Calu3 (cell line): ENCODE results near the gene FAM180A. TPM values are rescaled to one million over a fixed set of nuclear protein-coding genes. Genes with fewer than 3 reads are reported as not detected.
"Not testable (repeated sequence)": the region's sequence is repeated elsewhere in the genome, so short reads cannot be mapped to it uniquely, and the experiment has no call there.

Experiments
- BruUV-seq: library from RNA; stranded (reverse); fragments of 400-500 nt; replicated peaks from 2 replicates; lab custom pipeline; 2021; lab: Mats Ljungman, UMichigan
- CTCF ChIA-PET: fragments of 300-600 bp; sonication (Branson Sonifier 250); formaldehyde crosslinking; loops from one replicate; lab custom pipeline; 2022; ENCODE audit warnings: antibody characterized with exemption; lab: Charles Lee
- DNase-seq: peaks from one replicate; pipeline ENCODE4 v3.0.0; 2022
- H3K27ac Mint-ChIP-seq: one replicate; pipeline ENCODE4 v1.8.0; 2022; ENCODE audit warnings: mixed read lengths; ENCODE audit not compliant: unreplicated experiment
- H3K27me3 Mint-ChIP-seq: one replicate; pipeline ENCODE4 v1.8.0; 2022; ENCODE audit warnings: mixed read lengths; ENCODE audit not compliant: unreplicated experiment
- H3K36me3 Mint-ChIP-seq: one replicate; pipeline ENCODE4 v1.8.0; 2022; ENCODE audit warnings: mild to moderate bottlenecking, moderate library complexity, mixed read lengths; ENCODE audit not compliant: insufficient read depth, unreplicated experiment
- H3K4me1 Mint-ChIP-seq: one replicate; pipeline ENCODE4 v1.8.0; 2022; ENCODE audit warnings: mild to moderate bottlenecking, low read depth, mixed read lengths; ENCODE audit not compliant: unreplicated experiment
- H3K4me3 Mint-ChIP-seq: one replicate; pipeline ENCODE4 v1.8.0; 2022; ENCODE audit warnings: mild to moderate bottlenecking, low read depth, moderate library complexity, mixed read lengths; ENCODE audit not compliant: unreplicated experiment
- H3K9me3 Mint-ChIP-seq: one replicate; pipeline ENCODE4 v1.8.0; 2022; ENCODE audit warnings: low read depth, mixed read lengths; ENCODE audit not compliant: unreplicated experiment
- intact Hi-C: fragments of 100-400 bp; cut with micrococcal nuclease; formaldehyde crosslinking; loops from one replicate; pipeline ENCODE4 v1.10.0; 2022; ENCODE audit not compliant: unreplicated experiment
- total RNA-seq: library from RNA; stranded (reverse); gene quantifications from 2 replicates; pipeline ENCODE4 v1.2.3, GENCODE V29; 2022
- TF ChIP-seq, protein P1 (sequence below): fragments of 200-600 bp; IDR thresholded peaks from one replicate; pipeline ENCODE4 v1.8.0; 2022; ENCODE audit warnings: antibody characterized with exemption; ENCODE audit not compliant: unreplicated experiment

The FAM180A gene
- total RNA-seq, 1 experiment from 2014 or later = not detected

DNA sequence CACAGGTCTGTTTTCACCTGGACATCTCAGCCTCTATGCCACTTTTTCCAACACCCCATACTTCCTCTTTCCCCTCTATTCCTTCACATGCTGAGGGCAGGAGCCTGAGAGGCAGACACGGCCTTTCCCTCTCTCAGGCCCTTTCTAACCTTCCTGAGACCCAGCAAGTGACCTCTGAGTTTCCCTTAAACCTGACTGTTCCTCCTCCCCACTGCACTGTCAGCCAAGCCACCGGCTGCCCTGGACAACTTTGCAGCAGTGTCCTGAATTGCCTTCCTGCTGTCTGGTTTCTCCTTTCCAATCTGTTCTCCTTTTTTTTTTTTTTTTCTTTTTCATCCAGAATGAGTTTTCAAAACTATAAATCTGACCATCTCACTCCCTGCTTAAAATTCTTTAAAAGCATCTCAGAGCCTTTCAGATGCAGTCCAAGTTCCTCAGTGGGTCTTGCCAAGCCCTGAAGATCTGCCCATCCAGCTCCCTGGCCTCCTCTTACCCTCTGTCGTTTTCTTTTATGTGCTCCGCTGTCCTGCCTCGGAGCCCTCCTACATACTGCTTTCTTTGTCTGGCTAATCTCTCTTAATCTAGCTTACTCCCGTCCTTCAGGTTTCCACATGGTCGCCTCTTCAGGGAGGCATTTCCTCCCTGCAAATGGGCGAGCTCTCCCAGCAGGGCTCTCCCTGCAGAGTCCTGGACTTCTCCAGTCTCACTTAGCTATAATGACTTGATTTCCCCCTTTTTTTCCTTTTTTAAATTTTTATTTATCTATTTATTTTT, 51.1 kb downstream of the FAM180A start:
- DNase-seq = no peak
- no peaks in the 10 kb centered on the region for H3K9me3 Mint-ChIP-seq
- CTCF ChIA-PET = no interaction called here
- H3K4me1 Mint-ChIP-seq = no peaks in the 10 kb centered on the region
- intact Hi-C loops = no loop called here
- H3K27me3 Mint-ChIP-seq = no peaks in the 10 kb centered on the region
- H3K27ac Mint-ChIP-seq = no peak overlapping the region
- TF ChIP-seq, protein P1, sequence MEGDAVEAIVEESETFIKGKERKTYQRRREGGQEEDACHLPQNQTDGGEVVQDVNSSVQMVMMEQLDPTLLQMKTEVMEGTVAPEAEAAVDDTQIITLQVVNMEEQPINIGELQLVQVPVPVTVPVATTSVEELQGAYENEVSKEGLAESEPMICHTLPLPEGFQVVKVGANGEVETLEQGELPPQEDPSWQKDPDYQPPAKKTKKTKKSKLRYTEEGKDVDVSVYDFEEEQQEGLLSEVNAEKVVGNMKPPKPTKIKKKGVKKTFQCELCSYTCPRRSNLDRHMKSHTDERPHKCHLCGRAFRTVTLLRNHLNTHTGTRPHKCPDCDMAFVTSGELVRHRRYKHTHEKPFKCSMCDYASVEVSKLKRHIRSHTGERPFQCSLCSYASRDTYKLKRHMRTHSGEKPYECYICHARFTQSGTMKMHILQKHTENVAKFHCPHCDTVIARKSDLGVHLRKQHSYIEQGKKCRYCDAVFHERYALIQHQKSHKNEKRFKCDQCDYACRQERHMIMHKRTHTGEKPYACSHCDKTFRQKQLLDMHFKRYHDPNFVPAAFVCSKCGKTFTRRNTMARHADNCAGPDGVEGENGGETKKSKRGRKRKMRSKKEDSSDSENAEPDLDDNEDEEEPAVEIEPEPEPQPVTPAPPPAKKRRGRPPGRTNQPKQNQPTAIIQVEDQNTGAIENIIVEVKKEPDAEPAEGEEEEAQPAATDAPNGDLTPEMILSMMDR = no peak
- BruUV-seq = no TSS peak
- H3K36me3 Mint-ChIP-seq = no peaks in the 10 kb centered on the region
- H3K4me3 Mint-ChIP-seq = no peak overlapping the region

DNA sequence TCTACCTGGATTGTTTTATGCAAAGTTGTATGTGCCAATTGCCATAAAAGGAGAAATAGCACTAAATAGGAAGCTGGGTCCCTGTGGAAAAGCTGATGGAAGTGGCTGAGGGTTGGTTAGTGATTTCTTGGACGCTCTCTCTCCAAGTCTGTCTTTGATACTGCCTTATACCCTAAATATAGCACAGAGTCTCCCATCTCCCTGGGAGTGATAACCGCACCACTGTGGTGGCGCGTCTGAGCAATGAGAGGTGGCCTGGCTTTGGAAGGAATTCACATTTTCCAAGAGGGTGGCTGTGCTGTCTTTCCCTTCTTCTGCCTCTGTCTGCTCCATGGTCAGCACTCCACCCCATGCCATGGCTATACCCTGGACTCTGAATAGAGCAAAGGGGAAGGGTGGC, 55.1 kb downstream of the FAM180A start:
- H3K4me3 Mint-ChIP-seq = no peak overlapping the region
- no TSS peak for BruUV-seq
- no peaks in the 10 kb centered on the region for H3K4me1 Mint-ChIP-seq
- CTCF ChIA-PET = no interaction called here
- intact Hi-C loops = no loop called here
- no peak for DNase-seq
- TF ChIP-seq, protein P1 = no peak
- H3K9me3 Mint-ChIP-seq = no peaks in the 10 kb centered on the region
- no peaks in the 10 kb centered on the region for H3K36me3 Mint-ChIP-seq
- no peaks in the 10 kb centered on the region for H3K27me3 Mint-ChIP-seq
- H3K27ac Mint-ChIP-seq = no peak overlapping the region

DNA sequence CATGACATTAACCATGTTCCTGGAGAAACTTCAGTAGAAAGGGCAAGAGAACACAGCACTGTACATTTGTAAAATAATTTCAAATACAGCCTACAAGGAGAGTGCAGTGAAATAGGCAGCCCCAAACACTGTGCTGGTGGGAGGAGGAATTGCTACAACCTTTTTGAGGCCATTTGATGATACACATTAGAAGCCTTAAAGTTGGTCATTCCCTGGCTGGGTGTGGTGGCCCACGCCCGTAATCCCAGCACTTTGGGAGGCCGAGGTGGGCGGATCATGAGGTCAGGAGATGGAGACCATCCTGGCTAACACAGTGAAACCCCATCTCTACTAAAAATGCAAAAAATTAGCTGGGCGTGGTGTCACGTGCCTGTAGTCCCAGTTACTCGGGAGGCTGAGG, 56.0 kb downstream of the FAM180A start:
- H3K9me3 Mint-ChIP-seq, H3K27me3 Mint-ChIP-seq, CTCF ChIA-PET, DNase-seq, H3K36me3 Mint-ChIP-seq, H3K4me1 Mint-ChIP-seq, intact Hi-C loops, H3K27ac Mint-ChIP-seq, H3K4me3 Mint-ChIP-seq, BruUV-seq: not testable (repeated sequence)

DNA sequence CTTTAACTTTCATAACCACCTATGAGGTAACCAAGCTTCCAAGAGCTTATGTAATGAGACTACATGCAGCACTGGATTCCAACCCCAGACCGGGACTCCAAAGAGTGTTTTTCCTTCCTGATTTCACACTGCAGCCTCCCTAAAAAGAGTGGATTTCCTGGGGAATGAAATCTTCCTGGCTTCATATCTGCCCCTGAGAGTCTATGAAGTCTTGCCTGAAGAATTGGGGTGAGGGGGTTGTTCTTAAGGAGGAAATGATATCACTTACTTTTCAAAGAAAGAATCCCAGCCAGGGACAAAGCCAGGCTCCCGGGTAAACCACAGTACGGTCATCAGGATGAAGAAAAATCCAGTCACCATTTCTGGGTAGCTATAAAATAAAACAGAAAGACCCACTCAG, 56.6 kb downstream of the FAM180A start:
- Mint-ChIP-seq H3K4me3 (no peak overlapping the region), H3K27ac (no peak overlapping the region), H3K36me3 (no peaks in the 10 kb centered on the region), H3K9me3 (no peaks in the 10 kb centered on the region), H3K27me3 (no peaks in the 10 kb centered on the region), H3K4me1 (no peaks in the 10 kb centered on the region)
- intact Hi-C loops = no loop called here
- CTCF ChIA-PET = no interaction called here
- DNase-seq = no peak
- TF ChIP-seq, protein P1 = no peak
- no TSS peak for BruUV-seq

DNA sequence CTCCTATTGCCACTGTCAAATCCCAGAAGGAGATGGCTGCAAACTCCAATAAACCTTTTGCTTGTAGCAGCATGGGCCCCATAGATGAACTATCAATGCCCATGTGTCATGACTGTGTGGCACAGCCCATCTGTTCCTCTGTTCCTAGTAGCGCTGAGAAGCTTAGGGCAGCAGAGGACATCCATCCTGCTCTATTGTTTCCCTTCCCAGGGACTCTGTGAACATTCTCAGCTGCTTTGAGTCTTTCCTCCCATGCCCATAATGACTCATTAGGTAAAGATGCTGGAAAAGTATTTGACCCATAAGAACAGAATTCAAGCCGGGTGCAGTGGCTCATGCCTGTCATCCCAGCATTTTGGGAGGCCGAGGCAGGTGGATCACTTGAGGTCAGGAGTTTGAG, 58.0 kb downstream of the FAM180A start:
- H3K9me3 Mint-ChIP-seq = no peaks in the 10 kb centered on the region
- H3K27ac Mint-ChIP-seq = no peak overlapping the region
- intact Hi-C loops = no loop called here
- CTCF ChIA-PET = no interaction called here
- H3K36me3 Mint-ChIP-seq = no peaks in the 10 kb centered on the region
- no peaks in the 10 kb centered on the region for H3K27me3 Mint-ChIP-seq
- no peak overlapping the region for H3K4me3 Mint-ChIP-seq
- no peak for DNase-seq
- TF ChIP-seq, protein P1 = no peak
- no TSS peak for BruUV-seq
- no peaks in the 10 kb centered on the region for H3K4me1 Mint-ChIP-seq
